Osteoblast (primary cell): Measurements from ENCODE around the gene IL4R. TPM values are rescaled to one million over a fixed set of nuclear protein-coding genes. Genes with fewer than 3 reads are reported as not detected.

Experiments
- DNase-seq: peaks from one replicate; pipeline ENCODE4 v3.0.0; 2011; ENCODE audit warnings: low spot score, mixed read lengths; ENCODE audit not compliant: insufficient read length; ENCODE audit errors: missing footprints
- H2AFZ ChIP-seq: 2 replicates; pipeline ENCODE4 v1.6.0; 2011; ENCODE audit warnings: mild to moderate bottlenecking, low read length
- H3K27ac ChIP-seq: 2 replicates; pipeline ENCODE4 v1.5.1; 2011; ENCODE audit warnings: mild to moderate bottlenecking, low read depth, low read length, moderate library complexity
- H3K27me3 ChIP-seq: 2 replicates; pipeline ENCODE4 v1.6.0; 2012; ENCODE audit warnings: mild to moderate bottlenecking, control low read depth, inconsistent platforms, low read length, moderate library complexity; ENCODE audit not compliant: insufficient read depth
- H3K36me3 ChIP-seq: 2 replicates; pipeline ENCODE4 v1.5.1; 2011; ENCODE audit warnings: mild to moderate bottlenecking, low read length, control low read depth, moderate library complexity; ENCODE audit not compliant: insufficient read depth
- H3K4me1 ChIP-seq: 2 replicates; pipeline ENCODE4 v1.5.1; 2011; ENCODE audit warnings: mild to moderate bottlenecking, low read length, control low read depth, moderate library complexity; ENCODE audit not compliant: insufficient read depth
- H3K4me2 ChIP-seq: 2 replicates; pipeline ENCODE4 v1.6.0; 2011; ENCODE audit warnings: mild to moderate bottlenecking, low read length; ENCODE audit not compliant: insufficient read depth
- H3K4me3 ChIP-seq: fragments of 200-600 bp; sonication (generic); 3 replicates; pipeline ENCODE4 v1.5.1; 2012; ENCODE audit warnings: mild to moderate bottlenecking, low read length, inconsistent platforms; ENCODE audit not compliant: insufficient read depth
- H3K79me2 ChIP-seq: 2 replicates; pipeline ENCODE4 v1.6.0; 2012; ENCODE audit warnings: mild to moderate bottlenecking, low read length, control low read depth, inconsistent platforms; ENCODE audit not compliant: insufficient read depth
- H3K9me3 ChIP-seq: 2 replicates; pipeline ENCODE4 v1.5.1; 2011; ENCODE audit warnings: low read depth, low read length, control low read depth
- H4K20me1 ChIP-seq: 2 replicates; pipeline ENCODE4 v1.6.0; 2012; ENCODE audit warnings: mild to moderate bottlenecking, low read length, control low read depth; ENCODE audit not compliant: insufficient read depth
- total RNA-seq: library from RNA; depleted of rRNA; stranded (reverse); fragments of >200 nt; gene quantifications from 2 replicates; pipeline ENCODE4 v1.2.3, GENCODE V29; 2012
- TF ChIP-seq, protein P1 (sequence below): IDR thresholded peaks from 2 replicates; pipeline ENCODE4 v1.5.1; 2011; ENCODE audit warnings: mild to moderate bottlenecking, low read depth, low read length, moderate library complexity; ENCODE audit errors: extremely low read depth

Gene IL4R
- total RNA-seq, 1 donor = 32.9 TPM

DNA sequence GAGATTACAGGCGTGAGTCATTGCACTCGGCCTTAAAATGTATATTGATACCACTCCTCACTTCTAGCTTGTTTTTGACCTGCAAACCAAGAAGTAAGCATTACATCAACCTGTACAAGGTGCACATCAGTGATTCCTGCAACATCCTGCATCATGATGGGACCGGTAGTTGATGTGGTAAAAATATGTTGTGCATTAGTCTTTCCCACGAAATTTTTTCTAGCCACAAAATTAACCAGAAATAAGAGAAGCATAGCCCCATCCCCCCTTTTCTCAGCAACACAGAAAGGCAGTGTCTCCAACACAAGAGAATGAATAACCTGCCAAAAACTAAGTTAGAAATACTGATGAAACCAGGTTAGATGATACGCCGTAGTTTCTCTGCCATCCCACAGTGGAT is 24.1 kb upstream of the IL4R start:
- DNase-seq = no peak
- no peaks in the 10 kb centered on the region for H4K20me1 ChIP-seq
- H3K4me2 ChIP-seq = no peak overlapping the region

DNA sequence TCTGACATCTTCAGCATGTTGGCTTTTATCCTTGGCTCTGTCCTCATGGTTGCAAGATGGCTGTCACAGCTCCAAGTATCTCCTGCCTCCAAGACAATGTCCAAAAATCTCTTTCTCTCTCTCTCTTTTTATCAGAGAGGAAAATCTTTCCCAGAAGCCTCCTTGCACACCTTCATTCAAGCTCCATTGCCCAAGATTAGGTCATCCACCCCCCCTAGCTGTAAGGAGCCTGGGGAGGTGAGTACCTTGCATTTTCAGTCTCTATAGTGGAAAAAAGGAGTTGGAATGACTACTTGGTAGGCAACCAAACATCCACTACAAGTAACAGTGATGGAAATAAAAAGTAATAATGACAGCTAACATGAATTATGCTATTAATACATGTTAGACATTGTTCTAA is 23.2 kb upstream of the IL4R start:
- no peaks in the 10 kb centered on the region for H3K79me2 ChIP-seq
- no peak for DNase-seq
- TF ChIP-seq, protein P1, sequence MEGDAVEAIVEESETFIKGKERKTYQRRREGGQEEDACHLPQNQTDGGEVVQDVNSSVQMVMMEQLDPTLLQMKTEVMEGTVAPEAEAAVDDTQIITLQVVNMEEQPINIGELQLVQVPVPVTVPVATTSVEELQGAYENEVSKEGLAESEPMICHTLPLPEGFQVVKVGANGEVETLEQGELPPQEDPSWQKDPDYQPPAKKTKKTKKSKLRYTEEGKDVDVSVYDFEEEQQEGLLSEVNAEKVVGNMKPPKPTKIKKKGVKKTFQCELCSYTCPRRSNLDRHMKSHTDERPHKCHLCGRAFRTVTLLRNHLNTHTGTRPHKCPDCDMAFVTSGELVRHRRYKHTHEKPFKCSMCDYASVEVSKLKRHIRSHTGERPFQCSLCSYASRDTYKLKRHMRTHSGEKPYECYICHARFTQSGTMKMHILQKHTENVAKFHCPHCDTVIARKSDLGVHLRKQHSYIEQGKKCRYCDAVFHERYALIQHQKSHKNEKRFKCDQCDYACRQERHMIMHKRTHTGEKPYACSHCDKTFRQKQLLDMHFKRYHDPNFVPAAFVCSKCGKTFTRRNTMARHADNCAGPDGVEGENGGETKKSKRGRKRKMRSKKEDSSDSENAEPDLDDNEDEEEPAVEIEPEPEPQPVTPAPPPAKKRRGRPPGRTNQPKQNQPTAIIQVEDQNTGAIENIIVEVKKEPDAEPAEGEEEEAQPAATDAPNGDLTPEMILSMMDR = no peak

More for the DNA sequence above, 24.1 kb upstream of the IL4R start:
- Histone ChIP-seq H3K36me3 (no peaks in the 10 kb centered on the region), H3K4me1 (peaks cover 13% of the 10 kb centered on the region), H3K27ac (no peak overlapping the region), H3K27me3 (no peaks in the 10 kb centered on the region), H3K79me2 (no peaks in the 10 kb centered on the region), H3K4me3 (no peak overlapping the region), H2AFZ (no peak overlapping the region), H3K9me3 (no peaks in the 10 kb centered on the region)
- TF ChIP-seq, protein P1 = no peak

DNA sequence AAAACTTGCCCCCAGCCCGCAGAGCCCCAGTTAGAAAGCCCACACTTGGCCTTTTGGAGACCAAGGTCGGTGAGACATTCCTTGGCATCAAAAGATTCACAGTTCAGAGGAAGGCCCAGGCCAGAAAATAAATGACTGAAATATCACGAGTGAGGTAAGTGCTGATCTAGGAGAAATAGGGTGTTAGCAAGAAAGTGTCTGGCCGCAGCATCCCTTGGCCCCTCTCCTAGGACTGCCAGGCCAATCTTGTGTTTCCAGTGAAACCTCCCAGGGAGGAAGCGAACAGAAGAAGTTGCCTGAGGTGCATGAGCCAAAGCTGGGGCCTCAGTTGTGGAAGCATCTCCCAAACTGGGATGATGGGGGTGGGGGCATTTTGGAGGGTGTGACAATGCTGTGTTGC is 22.7 kb upstream of the IL4R start:
- no peak overlapping the region for H3K4me3 ChIP-seq
- no peaks in the 10 kb centered on the region for H4K20me1 ChIP-seq
- no peak overlapping the region for H3K27ac ChIP-seq
- no peaks in the 10 kb centered on the region for H3K27me3 ChIP-seq
- no peak for DNase-seq
- H2AFZ ChIP-seq = no peak overlapping the region
- H3K4me2 ChIP-seq = no peak overlapping the region
- H3K9me3 ChIP-seq = no peaks in the 10 kb centered on the region
- peaks cover 9% of the 10 kb centered on the region for H3K4me1 ChIP-seq
- H3K36me3 ChIP-seq = no peaks in the 10 kb centered on the region
- TF ChIP-seq, protein P1 = no peak
- no peaks in the 10 kb centered on the region for H3K79me2 ChIP-seq

More for the DNA sequence above, 23.2 kb upstream of the IL4R start:
- Histone ChIP-seq H3K4me3 (no peak overlapping the region), H3K27me3 (no peaks in the 10 kb centered on the region), H3K4me2 (no peak overlapping the region), H3K4me1 (peaks cover 13% of the 10 kb centered on the region), H4K20me1 (no peaks in the 10 kb centered on the region), H3K27ac (no peak overlapping the region), H2AFZ (no peak overlapping the region), H3K36me3 (no peaks in the 10 kb centered on the region), H3K9me3 (no peaks in the 10 kb centered on the region)

DNA sequence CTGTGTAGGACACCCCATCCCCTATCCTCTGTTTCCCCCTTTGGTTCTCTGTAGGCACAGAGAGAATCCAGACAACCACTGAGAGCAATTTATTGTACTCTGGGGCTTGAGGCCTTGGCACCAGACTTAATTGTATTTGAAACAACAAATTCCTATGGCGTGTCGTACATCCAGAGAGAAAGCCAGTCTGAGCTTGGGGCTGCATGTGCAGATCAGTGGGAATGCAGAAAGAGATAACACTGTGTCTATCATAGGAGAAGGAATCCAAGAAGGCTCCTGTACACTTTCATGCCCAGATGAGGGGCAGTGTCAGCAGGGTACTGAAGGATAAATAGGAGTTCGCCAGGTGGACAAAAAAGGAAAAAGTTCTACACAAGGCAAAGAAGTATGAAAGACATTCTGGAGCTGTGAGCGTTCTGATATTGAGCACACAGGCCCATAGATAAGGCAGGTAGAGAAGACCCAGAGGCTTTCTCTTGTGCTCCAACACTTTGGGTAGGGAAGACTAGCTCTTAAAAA is 22.0 kb upstream of the IL4R start:
- no peaks in the 10 kb centered on the region for H3K79me2 ChIP-seq
- H3K36me3 ChIP-seq = no peaks in the 10 kb centered on the region
- H3K4me3 ChIP-seq = no peak overlapping the region
- peaks cover 4% of the 10 kb centered on the region for H3K4me1 ChIP-seq
- no peak overlapping the region for H3K27ac ChIP-seq
- no peak overlapping the region for H2AFZ ChIP-seq
- TF ChIP-seq, protein P1 = no peak
- H3K27me3 ChIP-seq = no peaks in the 10 kb centered on the region
- DNase-seq = no peak
- no peak overlapping the region for H3K4me2 ChIP-seq
- no peaks in the 10 kb centered on the region for H4K20me1 ChIP-seq
- H3K9me3 ChIP-seq = no peaks in the 10 kb centered on the region
